Activated CD4-positive, CD25-positive, alpha-beta regulatory T cell treated with anti-CD3 and anti-CD28 coated beads, Interleukin-2, amount 50 U/mL, for 72 hours (primary cell): ENCODE results near the gene NAA60.

Experiments
- DNase-seq: peaks from one replicate; pipeline ENCODE4 v3.0.0; 2021

The NAA60 gene

DNA sequence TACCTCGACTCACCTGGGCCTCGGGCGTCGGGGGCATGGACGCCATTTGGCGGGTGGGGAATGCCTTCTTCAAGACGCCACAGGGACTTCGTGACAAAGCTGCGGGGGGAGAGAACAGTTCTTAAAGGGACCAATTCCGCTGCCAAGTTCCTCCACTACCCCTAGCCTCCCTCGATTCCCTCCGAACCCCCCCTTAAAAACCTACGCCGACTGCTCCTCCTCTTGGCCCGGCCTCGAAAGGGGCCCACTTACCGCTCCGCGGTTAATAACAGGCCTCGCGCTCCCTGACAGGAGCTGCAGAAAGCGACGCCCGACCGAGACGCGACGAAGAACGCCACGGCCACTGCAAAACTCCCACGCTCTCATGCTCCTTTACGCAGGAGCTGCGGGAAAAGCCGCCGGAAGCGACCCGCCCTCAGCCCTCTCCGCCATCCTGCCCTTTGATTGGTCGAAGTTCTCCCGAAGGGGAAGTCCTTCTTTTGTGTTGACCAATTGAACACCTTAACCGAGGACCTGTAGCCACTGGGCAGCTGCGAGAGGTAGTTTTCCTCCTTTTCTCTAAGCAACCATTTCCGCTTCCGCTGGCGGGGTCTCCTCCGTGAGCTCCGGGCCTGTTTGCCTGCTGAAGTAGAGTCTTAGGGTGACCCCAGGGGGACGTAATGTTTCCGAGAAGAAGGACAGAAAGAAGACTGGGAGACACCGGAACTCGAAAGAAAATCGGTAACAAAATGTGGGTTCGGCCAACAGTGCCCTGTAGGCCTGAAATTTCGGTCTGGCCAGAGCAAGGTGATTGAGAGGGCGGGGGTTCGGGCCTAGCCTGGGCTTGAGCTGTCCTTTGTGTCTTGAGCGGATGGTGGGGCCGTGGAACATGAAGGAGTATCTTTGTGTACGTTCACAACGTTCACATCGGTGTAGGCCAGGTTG is at the start of gene NAA60, which contains the start of gene ZNF597:
TSS of gene NAA60 (plus strand) at position 573 of the 924 bp plus-strand sequence. CDS start 32,548 bp downstream, outside the sequence.
TSS of gene ZNF597 (minus strand) at position 397 of the 924 bp plus-strand sequence. CDS start at position 46, 351 bp downstream.
- peak; percentile 69 for DNase-seq

GRCh38 chr16:3400446-3400778 is 43.1 kb upstream of the NAA60 start:
- no peak for DNase-seq

DNA sequence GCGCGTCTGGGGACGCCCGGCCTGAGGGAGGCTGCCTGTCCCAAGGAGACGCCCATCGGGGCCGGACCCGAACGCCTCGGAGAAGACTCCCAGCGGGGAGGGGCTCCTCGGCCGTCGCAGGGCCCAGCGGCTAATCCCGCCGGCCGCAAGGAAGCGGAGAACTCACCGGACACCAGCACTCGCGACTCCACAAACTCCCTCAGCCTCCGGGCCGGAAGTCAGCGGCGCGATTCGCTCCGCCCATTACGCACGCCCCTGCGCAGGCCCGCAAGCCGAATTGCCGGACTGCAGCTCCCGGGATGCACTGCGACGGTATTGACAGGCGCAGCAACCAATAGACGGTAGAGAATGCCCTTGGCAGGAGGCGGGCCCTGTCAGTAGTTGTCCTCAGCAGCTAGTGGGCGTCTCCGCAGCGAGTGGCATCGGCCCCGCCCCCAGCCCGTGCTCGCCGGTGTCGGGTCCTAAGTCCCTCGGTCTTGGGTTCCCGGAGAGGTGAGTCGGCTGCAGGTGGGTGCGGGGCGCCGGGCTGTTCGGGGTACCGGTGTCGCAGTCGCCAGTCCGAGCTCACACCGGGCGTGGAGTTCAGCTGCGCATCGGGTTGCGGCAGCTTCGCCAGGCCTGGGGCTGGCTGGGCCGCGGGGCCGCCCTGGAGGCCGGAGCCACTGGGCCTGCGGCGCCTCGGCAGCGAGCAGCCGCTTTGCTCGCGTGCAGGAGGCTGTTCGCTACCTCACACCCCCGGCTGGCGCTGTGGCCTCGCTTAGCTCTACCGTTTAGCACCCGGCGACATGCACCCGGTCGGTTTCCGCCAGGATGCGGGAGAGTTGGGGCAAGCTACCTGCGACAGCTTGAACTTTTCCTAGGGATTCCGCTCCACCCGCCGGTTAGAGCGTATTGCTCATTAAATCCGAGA is 42.4 kb upstream of the NAA60 start, which contains the start of the genes ZNF174 and ZSCAN32:
TSS of gene ZNF174 (plus strand) at position 437 of the 910 bp plus-strand sequence. CDS start 790 bp downstream, outside the sequence.
TSS of gene ZSCAN32 (minus strand) at position 226 of the 910 bp plus-strand sequence. CDS start 3,447 bp downstream, outside the sequence.
- DNase-seq, result peak; percentile 98

DNA sequence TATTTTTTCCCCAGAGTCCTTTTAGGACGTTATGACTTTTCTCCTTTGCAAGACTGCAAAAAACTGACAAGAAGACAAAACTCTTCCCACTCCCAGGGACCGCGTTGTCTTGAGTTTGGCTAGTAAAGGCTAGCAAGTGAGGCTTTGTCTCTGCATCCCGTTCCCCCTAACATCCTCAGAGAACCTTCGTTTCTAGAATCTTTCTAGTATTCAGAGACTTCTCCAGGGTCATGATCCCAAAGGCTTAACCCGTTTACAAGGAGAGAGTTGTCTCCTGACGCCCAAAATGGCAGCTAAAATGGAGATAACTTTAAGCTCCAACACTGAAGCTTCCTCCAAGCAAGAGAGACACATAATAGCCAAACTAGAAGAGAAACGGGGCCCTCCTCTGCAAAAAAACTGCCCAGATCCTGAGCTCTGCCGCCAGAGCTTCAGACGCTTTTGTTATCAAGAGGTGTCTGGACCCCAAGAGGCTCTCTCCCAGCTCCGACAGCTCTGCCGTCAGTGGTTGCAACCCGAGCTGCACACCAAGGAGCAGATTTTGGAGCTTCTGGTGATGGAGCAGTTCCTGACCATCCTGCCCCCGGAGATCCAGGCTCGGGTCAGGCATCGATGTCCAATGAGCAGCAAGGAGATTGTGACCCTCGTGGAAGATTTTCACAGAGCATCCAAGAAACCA is 41.6 kb upstream of the NAA60 start:
- no peak for DNase-seq

DNA sequence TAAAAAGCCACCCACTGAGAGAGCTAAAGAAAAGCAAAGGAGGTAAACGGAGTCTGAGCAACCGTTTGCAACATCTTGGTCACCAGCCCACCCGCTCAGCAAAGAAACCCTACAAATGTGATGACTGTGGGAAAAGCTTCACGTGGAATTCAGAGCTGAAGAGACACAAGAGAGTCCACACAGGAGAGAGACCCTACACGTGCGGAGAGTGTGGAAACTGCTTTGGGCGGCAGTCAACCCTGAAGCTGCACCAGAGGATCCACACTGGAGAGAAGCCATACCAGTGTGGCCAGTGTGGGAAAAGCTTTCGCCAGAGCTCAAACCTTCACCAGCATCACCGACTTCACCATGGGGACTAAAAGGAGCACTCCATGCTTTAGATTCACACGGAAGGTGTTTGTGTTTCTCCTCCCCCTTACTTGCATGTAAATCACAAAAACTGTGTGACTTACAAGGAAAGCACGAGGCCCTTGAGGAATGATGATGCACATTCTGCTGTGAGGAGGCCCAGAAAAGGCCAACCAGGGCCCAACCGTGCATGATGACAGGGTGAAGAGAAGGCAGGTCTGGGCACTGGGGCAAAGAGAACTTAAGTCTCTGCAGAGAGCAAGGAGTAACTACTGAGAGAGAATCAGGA is 34.8 kb upstream of the NAA60 start:
- no peak for DNase-seq

- DNase-seq, result no peak
Measured at GRCh38 chr16:3413730-3414379, 29.6 kb upstream of the NAA60 start.

DNA sequence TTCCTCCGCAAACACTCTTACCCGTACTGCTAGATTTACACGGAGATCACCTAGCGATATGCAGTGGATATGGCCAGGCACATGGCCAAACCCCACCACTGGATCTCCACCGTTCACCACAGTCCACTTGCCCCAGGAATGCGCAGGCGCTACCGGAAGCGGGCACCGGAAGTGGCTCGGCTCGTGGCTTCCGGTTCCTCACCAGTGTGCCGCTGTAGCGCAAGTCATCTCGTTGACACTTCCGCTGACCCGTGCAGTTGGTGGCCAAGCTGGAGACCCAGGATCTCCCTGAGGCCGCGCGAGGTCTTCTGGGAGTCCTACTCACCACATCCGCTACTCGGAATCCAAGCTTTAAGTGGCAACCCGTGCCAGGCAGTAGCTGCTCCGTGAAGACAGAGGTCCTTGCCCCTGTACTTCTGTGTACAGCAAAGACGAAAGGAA is 11.7 kb upstream of the NAA60 start:
- DNase-seq, result peak; percentile 70

- no peak for DNase-seq
Measured at GRCh38 chr16:3434373-3434772, 9.1 kb upstream of the NAA60 start.

- DNase-seq, result no peak
Measured at GRCh38 chr16:3439637-3440036, 3.8 kb upstream of the NAA60 start.

DNA sequence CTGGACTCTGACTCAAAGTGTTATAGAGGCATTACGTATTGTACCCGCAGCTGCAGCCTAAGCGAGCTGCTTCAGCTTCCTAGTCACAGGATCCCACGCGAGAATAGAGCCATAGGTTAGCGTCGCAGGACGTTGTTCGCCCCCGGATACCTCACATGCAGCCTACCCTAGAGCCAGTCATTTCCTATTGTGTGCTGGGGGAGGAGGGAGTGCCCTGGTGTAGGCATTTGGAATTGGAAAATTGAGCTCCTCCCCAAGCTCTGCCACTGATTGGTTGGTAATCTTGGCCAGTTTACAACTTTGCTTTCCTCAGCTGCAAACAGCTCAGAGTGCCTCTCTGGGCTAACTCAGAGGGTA is 530 bp downstream of the NAA60 start:
- DNase-seq, result no peak

DNA sequence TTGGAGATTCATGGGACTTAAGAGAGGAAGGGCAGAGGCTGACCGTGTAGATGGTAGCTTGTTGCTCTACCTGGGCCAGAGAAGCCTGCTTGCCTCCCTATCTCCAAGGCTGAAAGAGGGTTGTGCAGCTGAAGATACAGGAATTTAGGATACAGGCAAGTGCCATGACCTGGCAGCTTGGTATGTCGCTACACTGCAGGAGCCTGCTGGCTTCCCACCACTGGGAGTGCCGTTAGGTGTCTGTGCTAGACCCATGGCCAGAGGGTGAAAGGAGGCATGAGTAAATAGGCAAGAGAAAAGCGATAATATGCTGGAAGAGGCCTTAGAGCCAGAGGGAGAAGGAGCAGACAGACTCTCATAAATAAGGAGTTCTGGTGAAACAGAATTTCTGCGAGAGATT is 10.6 kb downstream of the NAA60 start:
- no peak for DNase-seq

GRCh38 chr16:3454631-3455147 is 11.2 kb downstream of the NAA60 start:
- DNase-seq, result no peak

DNA sequence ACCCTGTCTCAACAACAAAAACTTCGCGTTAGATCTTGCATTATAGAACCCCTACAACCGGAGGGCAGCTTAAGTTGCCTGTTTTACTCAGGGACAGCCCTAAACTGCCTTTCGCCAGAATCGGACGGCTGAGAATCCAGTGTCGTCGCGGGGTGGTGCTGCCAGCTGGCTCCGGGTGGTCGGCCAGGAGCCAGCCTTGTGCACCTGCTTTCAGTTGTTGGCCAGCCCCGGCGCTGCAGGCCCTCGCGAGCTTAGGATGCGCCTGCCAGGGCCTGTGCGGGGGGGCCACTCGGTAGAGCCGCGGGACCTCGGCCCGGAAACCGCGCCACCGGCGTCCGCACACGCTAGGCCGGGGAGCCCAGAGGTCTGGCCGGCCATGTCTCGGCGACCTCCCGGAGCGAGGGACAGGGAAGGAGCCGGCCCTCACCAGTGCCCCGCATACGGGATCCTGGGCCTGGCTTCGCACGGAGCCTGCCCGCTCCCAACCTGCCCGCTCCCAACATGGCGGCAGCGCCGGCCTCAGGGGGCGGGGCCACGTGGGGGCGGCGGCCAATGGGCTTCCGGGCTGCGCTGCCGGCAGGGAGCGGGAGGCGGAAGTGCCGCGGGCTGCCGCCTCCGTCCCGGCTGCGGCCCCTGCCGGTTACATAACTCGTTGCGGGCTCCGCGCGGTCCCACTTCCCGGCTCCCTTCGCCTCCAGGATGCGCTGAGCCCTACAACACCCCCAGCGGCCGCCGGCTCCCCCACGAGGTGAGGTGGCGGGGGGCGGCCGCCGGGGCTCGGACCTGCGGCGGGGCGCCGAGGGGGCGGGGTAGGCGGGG is 14.2 kb downstream of the NAA60 start:
- peak; percentile 93 for DNase-seq

GRCh38 chr16:3458278-3458851 is 14.9 kb downstream of the NAA60 start:
- peak; percentile 48 for DNase-seq

- no peak for DNase-seq
Measured at GRCh38 chr16:3458852-3459361, 15.4 kb downstream of the NAA60 start.

- no peak for DNase-seq
Measured at GRCh38 chr16:3459401-3460090, 16.1 kb downstream of the NAA60 start.

DNA sequence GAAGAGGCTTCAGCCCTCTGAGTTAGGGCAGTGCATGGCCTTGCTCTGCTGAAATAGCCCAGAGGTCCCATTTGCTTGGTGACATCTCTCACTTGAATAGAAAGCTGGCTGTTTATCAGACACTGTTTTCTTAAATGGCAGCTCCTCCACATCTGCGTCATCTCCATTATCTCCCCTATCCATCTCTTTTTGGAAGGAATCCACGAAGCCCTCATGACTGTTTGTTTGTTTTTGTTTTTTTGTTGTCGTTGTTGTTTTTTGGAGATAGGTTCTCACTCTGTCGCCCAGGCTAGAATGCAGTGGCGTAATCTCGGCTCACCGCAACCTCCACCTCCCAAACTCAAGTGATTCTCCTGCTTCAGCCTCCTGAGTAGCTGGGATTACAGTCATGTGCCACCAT is 16.6 kb downstream of the NAA60 start:
- no peak for DNase-seq

- no peak for DNase-seq
Measured at GRCh38 chr16:3460585-3460984, 17.1 kb downstream of the NAA60 start.

- no peak for DNase-seq
Measured at GRCh38 chr16:3461151-3461550, 17.7 kb downstream of the NAA60 start.
